Measurements from ENCODE around the gene MYH14.
"Not testable (repeated sequence)": the region's sequence is repeated elsewhere in the genome, so short reads cannot be mapped to it uniquely, and the experiment has no call there.

The MYH14 gene

DNA sequence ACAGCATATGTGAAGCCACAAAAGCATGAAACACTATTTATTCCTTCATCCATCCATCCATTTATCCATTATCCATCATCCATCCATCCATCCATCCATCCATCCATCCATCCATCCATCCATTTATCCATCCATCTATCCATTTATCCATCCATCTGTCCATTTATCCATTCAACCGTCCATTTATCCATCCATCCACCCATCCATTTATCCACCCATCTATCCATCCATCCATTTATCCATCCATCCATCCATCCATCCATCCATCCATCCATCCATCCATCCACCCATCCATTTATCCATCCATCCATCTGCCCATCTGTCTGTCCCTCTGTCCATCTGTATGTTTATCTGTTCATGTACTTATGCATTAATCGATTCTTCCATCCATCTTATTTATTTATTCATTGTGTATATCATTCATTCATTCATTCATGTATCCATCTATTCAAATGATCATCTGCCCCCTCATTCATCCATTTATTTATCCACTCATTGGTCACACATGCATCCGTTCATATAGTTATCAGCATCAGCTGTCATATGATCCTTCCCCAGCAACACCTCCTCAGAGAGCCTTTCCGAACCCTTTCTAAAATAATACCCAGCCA lies 7.0 kb upstream of the MYH14 start:
- ATAC-seq: no peak

DNA sequence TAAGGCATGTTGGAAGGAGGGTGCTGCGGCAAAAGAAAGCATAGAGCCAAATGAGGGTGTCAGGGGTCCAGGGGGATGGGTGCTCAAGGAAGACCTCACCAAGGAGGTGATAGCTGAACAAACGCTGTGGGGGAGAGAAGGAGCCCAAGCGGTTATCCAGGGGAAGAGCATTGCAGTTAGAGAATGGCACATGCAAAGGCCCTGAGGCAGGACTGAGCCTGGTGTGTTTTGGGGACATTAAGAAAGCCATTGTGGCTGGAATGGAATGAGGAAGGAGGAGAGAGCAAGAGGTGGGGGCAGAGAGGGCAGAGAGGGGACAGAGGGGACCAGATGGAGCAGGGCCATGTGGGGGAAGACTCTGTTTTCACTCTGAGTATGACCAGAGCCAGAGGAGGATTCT lies 6.1 kb upstream of the MYH14 start:
- ATAC-seq: no peak

DNA sequence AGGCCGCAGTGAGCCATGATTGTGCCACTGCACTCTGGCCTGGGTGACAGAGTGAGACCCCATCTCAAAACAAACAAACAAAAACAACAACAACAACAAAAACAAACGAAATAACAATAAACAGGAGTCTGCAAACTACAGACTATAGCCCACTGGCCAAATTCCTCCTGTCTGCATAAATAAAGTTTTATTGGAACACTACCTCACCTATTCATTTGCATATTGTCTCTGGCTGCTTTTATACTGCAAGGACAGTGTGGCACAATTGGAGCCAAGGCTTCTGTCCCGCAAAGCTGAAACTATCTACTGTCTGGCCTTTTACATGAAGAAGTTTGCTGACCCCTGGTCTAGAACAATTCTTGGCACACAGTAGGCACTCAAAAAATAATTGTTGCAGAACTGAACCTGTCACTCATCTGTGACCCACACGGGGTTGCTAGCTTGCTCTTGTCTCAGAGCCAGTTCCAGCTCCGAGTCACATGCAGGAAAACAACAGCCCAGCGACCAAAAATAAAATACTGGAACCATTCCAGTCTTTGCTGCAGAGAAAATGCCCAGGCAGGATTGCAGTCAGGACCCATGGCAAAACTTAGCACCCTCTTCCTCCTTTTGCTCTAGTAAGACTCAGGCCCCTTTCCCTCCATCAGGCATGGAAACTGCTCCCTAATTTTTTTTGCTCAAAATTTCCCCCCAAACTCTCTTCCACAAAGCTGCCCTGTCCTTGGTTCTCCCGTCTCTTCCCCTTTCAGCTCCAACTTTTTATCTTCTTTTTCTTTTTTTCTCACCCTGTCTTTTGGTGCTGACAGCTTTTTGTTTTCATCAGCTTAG lies 4.8 kb upstream of the MYH14 start:
- ATAC-seq: no peak

DNA sequence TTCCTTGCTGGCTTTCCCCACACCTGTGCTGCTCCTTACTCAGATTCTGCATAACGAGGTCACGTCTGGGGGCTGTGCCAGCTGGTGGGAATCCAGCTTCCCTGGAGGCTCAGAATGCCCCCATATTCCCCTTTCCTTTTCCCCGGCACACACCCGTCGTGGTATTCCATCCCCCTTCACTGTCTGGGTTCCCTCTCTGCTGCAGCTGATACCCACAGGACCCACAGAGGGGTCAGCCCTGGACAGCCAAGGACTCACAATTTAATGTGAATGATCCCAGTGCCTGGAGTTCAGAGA lies 4.2 kb upstream of the MYH14 start:
- ATAC-seq: no peak

DNA sequence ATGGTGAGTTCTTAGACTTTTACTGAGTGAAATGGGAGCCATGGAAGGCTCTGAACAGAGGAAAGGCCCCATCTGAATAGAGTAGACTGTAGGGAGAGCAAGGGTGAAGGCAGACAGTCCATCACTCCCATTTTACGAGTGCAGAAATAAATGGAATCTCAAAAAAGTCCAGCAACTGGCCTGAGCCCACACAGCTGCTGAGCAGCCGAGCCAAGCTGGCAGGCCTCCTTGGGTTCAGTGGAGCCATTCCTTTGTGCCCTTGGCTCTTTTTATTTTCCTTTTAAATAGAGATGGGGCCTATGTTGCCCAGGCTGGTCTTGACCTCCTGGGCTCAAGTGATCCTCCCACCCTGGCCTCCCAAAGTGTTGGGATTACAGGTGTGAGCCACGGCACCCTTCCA lies 1.0 kb upstream of the MYH14 start:
- no peak for ATAC-seq

DNA sequence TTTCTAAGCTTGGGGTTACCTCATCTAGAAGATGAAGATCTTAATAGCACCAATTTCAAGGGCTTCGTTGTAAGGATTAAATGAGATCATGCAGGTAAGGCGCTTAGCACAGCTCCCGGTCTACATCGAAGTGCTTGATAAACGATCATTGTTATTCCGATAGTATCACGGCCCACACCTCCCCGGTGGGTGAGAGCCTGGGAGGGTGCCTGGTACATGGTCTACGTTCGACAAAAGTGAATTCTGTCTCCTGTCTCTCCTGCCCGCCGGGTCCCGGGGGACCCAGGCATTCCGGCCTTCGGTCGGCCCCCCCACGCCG lies 501 bp upstream of the MYH14 start:
- ATAC-seq: no peak

DNA sequence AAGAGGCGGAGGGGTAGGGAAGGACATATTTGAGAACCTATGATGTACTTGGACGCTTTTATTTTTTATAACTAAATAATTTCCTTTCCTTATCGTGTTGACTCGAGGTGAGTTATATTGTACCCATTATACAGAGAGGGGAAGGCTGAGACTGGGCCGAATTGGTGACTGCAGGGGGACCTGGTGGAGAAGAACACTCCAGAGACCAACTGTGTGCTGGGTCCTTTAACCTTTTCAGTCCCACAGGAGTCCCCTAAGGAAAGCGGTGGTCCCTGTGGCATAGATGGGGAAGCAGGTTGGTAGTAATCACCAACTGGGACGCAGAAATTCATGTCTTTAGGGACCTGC lies 633 bp downstream of the MYH14 start:
- ATAC-seq: no peak

DNA sequence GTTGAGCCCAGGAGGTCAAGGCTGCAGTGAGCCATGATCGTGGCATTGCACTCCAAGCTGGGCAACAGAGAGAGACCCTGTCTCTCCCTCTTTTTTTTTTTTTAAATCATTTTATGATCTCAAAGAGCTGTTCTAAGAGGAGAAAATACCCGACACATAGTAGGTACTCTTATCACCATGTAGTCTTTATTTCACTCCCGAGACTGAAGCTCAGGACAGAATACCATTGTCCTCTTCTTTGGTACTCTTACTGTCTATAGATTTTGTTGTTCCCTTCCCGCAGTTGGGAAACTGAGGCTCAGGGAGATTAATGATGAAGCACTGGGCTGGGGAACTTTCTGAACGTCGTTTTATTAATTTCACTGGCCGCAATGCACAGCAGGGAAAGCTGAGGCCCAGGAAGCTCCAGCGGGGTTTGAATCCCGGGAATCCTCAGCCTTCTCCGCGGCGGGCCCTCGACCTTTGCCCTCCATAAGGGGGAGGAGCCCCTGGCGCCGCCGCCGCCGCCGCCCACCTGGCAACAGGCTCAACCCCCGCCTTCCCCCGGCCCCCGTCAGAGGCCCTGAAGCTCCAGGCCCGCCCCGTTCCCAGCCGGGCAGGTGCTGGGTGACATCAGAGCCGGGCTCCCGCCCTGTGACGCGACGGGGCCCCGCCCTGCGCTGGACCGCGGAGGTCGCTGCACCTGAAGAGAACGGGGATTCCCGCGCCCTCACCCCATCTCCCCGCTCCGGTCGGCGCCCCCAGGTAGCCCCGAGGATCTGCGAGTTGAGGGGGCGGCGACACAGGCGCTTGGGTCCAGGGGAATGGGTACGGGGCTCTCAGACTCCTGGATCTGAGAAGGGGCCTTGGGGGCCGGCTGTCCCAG lies 1.6 kb downstream of the MYH14 start:
- no peak for ATAC-seq

DNA sequence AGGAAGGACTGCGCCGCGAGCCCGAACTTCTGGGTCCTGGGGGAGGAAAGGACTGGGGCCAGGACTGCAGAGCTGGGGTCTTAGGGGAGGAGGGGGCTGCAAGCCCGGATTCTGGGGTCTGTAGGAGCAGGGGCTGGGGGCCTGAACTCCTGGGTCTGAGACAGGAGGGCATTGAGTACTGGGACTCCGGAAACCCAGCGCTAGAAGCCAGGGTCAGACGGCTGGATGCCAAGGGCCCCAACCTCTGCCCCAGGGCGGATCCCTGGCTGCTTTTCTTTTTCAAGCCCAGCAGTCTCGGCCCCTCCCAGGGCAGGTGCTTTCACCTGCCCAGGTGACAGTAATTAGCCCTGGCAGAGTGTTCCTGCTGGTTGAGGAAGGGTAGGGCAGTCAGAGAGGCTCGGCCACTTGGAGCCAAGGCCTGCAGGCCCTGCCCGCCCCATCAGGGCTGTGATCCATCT lies 2.3 kb downstream of the MYH14 start:
- ATAC-seq: no peak

DNA sequence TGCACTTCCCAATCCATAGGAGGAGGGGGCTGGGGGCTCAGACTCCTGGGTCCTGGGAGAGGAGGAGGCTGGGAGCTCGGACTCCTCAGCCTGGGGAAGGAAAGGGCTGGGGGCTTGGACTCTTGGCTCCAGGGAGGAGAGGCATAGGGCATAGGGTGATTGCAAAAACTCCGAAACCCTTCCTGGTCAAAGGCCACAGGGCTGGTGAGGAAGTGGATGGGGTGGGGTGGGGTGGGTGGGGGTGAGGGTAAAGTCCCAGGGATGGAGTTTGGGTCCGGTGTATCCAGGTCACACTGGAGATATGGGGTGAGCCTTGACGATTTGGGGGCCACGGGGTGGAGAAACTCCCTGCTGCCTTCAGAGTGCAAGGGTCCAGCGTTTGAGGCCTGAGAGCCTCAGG lies 2.8 kb downstream of the MYH14 start:
- no peak for ATAC-seq

DNA sequence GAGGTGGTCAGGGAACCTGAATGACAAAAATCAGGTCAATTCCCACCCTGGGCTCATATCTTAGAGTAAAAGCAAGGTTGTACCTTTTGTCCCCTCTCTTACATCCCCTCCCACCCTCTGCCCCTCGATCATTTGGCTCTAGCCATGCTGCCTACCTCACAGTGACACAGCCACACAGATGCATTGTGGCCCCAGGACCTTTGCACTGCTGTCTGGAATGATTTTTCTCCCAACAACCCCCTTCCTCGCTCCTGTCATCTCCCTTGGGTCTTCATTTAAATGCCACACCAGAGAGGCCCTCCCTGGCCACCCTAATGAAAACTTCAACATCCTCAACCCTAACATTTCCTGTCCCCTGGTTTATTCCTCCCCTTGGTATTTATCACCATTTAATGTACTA lies 4.3 kb downstream of the MYH14 start:
- ATAC-seq: no peak

DNA sequence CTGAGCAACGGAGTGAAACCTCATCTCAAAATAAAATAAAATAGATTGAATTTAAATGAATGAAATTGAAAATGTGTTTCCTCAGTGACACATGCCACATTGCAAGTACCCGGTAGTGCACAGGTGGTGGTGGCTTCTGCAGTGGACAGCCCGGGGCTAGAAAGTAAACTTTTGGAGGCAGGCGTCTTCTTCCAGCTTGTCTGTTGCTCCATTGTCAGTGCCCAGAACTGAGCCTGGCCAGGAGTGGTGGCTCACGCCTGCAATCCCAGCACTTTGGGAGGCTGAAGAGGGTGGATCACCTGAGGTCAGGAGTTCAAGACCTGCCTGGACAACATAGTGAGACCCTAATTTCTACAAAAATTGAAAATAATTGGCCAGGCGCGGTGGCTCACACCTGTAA lies 5.7 kb downstream of the MYH14 start:
- no peak for ATAC-seq

DNA sequence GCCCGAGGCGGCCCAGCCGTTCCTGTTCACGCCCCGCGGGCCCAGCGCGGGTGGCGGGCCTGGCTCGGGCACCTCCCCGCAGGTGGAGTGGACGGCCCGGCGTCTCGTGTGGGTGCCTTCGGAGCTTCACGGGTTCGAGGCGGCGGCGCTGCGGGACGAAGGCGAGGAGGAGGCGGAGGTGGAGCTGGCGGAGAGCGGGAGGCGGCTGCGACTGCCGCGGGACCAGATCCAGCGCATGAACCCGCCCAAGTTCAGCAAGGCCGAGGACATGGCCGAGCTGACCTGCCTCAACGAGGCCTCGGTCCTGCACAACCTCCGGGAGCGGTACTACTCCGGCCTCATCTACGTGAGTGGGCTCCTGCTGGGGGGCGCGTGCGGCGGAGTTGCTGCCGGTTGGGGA lies 7.0 kb downstream of the MYH14 start:
- ATAC-seq: no peak

DNA sequence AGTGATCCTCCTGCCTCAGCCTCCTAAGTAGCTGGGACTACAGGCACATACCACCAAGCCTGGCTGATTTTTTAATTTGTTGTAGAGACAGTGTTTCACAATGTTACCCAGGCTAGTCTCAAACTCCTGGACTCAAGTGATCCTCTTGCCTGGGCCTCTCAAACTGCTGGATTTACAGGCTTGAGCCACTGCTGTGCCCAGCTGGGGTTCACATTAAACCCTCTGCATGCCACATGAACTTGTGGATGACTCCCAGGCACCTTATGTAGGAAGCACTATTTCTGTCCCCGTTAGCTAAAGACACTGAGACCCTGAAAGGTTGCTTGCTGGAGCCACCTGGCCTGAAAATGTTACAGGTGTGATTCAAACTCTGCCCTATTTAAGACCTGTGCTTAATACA lies 10.5 kb downstream of the MYH14 start:
- ATAC-seq: no peak

DNA sequence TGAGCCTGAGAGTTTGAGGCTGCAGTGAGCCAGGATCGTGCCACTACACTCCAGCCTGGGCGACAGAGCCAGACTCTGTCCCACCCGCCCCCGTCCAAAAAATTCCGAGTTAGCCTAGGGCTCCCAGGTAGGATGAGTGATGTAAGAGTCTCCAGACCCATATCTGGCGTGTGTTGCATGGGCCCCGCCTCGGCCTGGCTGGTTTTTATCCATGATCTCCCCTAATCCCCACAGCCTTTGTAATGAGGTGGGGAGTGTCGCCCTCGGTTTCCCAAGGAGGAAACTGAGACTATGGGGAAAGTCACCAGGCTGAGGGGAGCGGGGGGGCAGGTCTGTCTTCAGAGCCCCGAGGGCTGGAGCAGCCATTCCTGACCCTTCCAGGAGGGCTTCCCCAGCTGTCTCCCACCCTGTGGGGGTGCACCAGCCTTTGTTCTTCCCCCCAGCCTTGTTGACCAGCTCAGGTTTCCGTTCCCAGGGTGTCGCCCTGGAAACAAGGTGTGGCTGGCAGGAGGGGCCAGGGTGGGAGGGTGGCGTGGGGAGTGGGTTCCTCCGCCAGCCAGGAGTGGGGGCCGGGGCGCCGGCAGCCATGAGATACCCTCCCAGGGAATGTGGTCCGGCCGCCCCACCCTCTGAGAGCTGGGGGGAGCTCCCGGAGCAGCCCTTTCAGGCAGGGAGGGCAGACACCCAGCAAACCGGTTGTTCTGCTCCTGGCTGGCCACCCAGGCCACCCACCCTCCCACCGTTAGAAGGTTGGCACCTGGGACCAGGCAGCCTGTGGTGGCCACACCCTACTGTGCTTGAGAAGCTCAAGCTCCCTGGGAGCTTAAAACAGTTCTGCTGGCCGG lies 11.5 kb downstream of the MYH14 start:
- ATAC-seq: no peak

DNA sequence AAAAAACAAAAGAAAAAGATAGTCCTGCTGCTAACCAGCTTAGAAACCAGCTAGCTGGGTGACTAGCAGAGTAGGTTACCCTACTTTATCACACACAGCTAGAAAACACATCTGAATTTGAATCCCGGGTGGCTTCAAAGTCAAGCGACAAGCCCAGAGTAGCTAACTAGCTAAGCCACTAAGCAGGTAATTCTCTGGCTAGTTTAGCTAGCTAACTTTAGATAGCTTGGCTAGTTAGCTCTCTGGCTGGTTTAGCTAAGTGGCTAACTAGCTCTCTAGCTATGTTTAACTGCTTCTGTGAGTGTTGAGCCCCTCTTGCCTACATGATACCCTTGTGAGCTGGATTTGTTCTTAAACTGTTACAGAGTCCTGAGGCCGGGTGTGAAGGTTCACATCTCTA lies 12.4 kb downstream of the MYH14 start:
- no peak for ATAC-seq

DNA sequence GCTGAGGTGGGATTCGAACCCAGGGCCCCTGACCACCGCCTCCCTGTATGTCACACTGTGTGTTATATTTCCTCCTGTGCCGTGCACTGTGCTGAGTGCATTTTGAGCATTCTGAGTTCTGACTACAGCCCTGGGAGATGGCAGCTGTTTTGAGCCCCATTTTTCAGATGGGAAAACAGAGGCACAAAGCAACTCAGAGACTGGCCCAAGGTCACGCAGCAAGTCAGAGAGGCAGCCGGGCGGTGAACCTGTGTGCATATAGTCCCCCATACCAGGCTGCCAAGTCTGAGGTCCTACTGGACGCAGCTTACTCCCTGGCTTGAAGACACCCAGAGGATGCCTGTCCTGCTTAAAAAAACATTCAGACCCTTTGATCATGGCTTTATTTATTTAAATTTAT lies 17.7 kb downstream of the MYH14 start:
- ATAC-seq: no peak

DNA sequence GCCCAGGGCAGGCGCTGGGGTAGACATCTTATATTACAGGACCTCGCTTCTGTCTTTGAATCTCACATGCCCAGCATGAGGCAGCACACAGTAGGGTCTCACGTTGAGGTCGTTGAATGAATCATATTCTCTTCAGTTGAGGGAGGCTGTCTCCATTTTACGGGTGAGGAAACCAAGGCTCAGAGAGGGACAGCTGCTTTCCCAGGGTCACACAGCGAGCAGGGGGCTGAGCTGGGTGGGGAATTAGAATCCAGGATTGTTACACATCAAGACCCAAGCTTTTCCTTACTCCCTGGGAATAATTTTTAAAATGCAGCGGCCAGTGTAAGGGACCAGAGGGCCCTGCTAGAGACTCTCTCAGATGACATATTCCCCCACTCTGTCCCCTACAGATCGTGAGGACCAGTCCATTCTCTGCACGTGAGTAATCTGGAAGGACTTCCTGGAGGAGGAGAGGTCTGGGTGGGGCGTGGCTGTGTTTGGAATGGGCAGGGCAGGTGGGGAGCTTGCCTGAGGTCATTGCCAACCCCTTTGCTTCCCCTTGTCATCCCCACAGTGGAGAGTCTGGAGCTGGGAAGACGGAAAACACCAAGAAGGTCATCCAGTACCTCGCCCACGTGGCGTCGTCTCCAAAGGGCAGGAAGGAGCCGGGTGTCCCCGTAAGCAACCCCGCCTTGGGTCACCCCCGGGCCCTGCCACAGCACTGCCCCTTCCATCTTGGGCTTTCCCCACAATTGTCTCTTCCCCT lies 19.4 kb downstream of the MYH14 start:
- no peak for ATAC-seq

DNA sequence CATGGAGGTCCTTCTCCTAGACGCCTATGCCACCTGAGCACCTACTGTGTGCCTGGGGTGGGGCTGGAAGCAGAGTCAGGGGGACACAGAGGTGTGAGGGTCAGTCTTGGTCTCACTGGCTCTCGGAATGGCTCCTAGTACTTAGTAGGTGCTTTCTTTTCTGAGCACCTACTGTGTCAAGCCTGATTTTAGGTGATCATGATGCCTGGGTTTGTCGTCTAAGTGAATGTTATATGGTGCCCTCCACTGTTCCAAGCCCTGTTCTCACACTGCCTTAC lies 20.0 kb downstream of the MYH14 start:
- no peak for ATAC-seq

DNA sequence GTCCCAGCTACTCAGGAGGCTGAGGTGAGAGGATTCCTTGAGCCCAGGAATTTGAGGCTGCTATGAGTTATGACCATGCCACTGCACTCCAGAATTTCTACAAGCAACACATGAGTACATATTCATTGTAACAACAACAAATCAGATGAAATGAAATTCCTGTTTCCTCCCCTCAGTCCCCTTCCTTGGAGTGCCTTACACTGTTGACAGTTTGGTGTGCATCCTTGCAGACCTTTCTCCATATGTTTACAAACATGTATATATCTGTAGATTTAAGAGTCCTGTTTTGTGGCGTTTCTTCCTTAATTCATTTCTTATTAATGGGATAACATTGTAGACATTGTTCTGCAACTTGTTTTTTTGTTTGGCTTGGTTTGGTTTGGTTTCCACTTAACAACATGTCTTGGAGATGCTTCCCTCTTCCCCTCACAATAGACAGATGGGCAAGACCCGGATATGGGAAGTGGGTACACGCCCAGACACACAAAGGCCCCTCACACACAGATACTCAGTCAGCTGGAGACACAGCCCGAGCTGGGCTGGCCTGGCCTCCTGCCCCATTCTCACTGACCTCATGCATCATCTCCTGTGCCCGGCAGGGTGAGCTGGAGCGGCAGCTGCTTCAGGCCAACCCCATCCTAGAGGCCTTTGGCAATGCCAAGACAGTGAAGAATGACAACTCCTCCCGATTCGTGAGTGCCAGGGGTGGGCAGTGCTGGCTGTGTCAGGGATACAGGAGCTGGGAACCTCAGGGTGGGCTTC lies 21.7 kb downstream of the MYH14 start:
- ATAC-seq: no peak

DNA sequence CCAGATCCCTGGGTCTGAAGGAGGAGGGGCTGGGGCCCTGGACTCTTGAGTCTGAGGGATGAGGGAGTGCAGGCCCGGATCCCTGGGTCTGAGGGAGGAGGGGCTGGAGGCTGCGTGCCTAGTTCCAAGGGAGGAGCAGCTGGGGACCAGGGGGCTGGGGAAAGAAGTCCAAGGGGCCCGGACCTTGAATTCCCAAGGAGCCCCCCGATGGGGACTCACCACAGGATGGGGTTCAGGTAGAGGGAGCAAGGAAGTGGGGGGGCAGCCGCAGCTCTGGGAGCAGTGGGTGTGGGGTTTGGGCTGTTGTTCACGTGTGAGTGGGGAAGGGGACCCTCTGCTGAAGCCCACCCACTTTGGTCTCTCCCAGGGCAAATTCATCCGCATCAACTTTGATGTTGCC lies 23.1 kb downstream of the MYH14 start:
- ATAC-seq: no peak

DNA sequence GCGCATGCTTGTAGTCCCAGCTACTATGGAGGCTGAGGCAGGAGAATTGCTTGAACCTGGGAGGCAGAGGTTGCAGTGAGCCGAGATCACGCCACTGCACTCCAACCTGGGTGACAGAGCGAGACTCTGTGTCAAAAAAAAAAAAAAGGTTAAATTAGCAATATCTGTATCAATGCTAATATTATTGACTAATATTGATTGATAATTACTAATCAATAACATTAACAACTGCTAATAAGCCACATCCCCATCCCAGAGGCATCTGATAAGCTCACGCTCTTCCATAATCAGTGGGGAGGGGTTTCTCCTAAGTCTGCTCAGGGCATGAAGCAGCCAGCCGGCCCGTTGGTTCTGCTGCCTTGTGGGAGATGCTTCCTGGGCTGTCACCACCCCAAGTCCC lies 24.7 kb downstream of the MYH14 start:
- ATAC-seq: not testable (repeated sequence)

Data from activated CD4-positive, CD25-positive, alpha-beta regulatory T cell treated with anti-CD3 and anti-CD28 coated beads, Interleukin-2, amount 50 U/mL, for 24 hours (primary cell).